ENCODE measurements around the gene CRYBG3.

Gene CRYBG3

GRCh38 chr3:97949110-97949485, 127.3 kb downstream of the CRYBG3 start:
- DNase-seq: no peak

GRCh38 chr3:97949743-97950142, 127.9 kb downstream of the CRYBG3 start:
- no peak for DNase-seq

DNA sequence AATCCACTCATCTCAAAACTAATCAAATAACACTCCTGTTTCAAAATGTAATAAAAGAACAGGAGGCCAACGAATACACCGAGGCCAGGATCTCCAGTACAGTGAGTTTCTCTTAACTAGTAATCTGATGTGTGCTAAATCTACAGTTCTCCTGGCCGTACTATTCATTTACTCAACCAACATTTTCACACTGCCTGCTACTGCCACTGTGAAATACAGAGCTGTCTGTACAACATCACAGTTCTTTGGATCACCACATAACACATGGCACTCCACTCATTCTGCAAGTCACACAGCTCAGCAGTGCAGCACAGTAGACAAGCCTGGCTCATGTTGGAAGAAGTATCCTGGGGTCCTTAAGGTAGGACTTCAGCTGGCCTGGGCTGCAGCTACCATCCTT, 128.5 kb downstream of the CRYBG3 start:
- DNase-seq: no peak

- no peak for DNase-seq
Observed at GRCh38 chr3:97952280-97952679, 130.5 kb downstream of the CRYBG3 start.

DNA sequence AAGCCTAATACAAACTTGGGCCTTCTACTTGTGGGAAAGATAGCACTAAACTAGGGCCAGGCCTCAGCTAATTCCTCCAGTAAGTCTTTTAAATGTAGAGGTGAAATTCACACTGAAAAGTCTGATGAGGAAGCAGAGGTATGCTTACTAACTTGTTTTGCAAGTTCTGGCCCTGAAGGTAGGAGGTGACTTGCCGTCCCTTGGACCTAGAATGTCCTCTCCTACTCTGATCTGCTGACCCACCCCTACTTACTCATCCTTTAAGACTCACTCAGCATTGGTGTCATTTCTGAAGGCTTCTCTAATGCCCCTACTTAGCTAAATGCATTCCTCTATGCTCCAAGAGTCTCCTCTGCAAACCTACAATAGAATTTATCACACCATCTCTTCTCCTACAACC, 131.1 kb downstream of the CRYBG3 start:
- no peak for DNase-seq

GRCh38 chr3:97954228-97954827, 132.5 kb downstream of the CRYBG3 start:
- no peak for DNase-seq

DNA sequence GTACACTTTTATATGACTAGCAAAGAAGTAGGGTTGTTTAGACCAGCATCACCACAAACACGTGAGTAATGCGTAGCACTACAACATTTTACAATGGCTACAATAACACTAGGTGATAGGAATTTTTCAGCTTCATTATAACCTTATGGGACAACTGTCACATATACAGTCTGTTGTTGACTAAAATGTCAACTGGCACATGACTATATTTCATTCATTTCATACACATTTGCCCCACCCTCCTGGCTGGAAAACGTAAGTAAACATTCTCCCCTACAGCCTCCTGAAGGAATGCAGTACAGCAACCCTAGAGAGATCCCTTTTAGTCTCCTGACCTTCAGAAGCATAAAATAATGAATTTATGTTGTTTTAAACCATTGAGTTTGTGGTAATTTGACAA, 134.2 kb downstream of the CRYBG3 start:
- DNase-seq: no peak

GRCh38 chr3:97957617-97958311, 136.0 kb downstream of the CRYBG3 start:
- no peak for DNase-seq

- DNase-seq: no peak
Observed at GRCh38 chr3:97958396-97958795, 136.6 kb downstream of the CRYBG3 start.

- DNase-seq: no peak
Observed at GRCh38 chr3:97958796-97959195, 137.0 kb downstream of the CRYBG3 start.

GRCh38 chr3:97959872-97960271, 138.1 kb downstream of the CRYBG3 start:
- DNase-seq: no peak

GRCh38 chr3:97960551-97960950, 138.7 kb downstream of the CRYBG3 start:
- no peak for DNase-seq

DNA sequence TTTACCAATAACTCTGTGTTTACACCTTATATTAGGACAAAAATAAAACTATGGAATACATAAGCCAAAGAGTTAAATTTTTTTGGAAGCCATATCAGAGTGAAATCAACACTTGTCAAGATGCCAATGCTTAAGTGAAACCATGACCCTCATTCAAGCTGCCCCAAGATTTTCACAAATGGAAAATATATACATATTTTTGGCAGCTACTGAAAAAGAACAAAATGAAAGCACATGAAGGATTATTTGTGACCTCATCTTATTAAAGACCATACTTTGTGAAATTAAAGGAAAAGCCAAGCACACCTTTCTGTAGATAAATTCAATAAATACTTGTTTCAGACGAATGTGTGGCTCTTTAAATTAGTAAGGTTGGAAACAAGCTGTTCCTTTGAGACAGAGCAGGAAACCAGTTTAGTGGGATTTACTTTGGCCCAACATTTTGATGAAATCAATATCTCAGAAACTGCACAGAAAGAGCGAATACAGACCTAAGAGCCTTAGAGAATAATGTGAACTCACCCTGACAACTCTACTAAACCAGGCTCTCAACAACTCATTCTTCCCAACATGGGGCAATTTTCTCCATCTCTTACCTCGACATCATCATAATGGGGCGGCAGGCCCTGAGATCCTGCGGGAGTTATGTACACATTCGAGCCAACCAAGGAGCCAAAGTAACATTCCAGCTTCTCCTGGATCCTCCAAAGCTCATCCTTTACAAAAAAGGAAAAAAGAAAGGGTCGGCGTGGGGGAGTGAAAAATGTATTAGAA, 139.4 kb downstream of the CRYBG3 start:
- no peak for DNase-seq

- DNase-seq: no peak
Observed at GRCh38 chr3:97967966-97968365, 146.2 kb downstream of the CRYBG3 start.

DNA sequence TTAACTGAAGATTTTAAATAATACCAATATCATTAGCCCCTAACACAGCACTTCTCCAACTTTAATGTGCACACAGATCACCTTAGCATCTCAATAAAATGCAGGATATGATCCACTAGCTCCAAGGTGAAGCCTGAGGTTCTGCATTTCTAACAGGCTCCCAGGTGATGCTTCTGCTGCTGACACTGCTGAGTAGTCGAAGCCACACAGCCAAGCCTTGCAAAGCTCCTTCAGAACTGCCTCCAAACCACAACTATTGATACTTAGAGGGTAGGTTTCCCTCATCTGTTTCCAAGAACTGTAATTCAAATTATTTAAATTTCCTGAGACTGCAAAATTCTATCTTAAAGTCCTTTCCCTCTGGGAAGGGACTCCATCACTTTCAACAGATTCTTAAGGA, 146.6 kb downstream of the CRYBG3 start:
- no peak for DNase-seq

DNA sequence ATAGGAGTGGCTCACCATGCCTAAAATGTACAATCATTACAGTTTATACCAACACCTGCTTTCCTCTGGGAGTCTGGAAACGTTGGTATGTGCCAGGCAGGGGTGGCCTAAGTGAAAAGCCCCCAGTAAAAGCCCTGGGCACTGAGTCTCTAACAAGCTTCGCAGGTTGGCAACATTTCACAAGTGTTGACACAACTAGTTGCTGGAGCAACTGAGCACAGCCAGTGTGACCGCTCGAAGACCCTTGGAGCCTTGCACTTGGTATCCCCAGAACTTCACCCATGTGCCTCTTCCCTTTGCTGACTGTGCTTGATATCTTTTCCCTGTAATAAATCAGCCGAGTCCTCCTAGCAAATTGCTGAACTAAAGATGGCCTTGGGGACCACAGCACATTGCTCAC, 147.7 kb downstream of the CRYBG3 start:
- no peak for DNase-seq

DNA sequence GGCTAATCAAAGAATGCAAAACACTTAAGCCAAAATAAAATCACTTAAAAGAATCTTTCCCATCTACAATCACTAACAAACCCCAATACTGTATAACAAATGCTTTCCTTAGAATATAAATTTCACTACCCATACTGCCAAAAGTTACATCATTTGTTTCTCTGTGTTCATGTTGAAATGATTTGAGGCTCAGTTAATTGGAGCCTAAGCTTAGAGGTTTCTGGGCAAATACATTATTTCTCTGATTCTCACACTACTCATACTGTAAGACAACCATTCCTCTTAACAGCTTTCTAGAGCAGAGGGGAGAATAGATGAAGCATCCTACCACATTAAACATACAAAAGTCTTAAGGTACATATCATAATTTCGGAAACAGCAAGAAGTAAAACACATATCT, 148.3 kb downstream of the CRYBG3 start:
- DNase-seq: no peak

GRCh38 chr3:97970956-97971620, 149.3 kb downstream of the CRYBG3 start:
- no peak for DNase-seq

DNA sequence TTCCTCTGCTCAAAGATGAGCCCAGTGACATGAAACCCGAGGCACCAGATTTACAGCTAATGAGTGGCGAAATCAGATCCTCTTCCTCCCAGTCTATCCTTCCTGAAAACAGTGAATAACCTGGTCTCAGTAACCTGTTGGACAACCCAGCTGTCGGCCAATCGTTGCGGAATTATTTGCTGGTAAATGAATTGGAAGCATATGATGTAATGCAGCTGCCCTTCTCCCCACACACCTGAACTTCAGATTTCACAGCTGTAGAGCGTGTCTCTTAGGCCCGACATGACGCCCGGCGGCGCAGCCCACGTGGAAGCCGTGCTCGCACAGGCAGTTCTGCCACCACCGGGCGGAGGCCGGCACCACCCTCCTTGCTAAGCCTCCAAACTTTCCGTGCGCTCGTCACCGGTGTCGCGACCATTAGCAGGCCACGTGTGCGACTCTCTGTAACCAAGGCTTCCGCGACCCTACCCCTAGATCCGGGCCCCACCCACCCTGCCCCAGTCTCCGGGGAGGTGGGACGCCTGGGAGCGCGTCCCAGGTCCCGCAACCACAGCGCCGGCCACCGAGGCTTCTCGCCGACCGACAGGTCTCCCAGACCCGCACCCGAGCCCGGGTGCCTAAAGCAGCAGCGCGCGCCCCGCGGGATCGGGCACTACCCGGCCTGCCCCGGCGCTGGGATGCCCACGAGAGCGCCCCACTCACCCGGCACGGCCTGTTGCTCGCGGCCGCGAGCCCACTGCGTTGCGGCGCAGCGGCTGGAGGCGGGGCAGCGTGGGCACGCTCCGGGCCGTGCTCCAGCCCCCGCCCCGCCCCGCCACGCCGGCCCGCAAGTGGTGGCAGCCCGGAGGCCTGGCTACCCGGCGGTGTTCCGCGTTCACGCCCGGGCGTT, 150.1 kb downstream of the CRYBG3 start, which contains the start of gene RIOX2:
RIOX2 (minus strand) TSS at position 753 of the 889 bp plus-strand sequence. CDS start 4,838 bp downstream, outside the sequence.
- DNase-seq: peak; percentile 74

- DNase-seq: no peak
Observed at GRCh38 chr3:97972976-97973375, 151.2 kb downstream of the CRYBG3 start.

GRCh38 chr3:97974996-97975395, 153.2 kb downstream of the CRYBG3 start:
- no peak for DNase-seq

- DNase-seq: no peak
Observed at GRCh38 chr3:97975466-97975865, 153.7 kb downstream of the CRYBG3 start.

Measured in CD4-positive, alpha-beta T cell treated with Interleukin-4 for 4 hours (primary cell).